Measurements from ENCODE around the gene UBQLN3.

UBQLN3 gene

DNA sequence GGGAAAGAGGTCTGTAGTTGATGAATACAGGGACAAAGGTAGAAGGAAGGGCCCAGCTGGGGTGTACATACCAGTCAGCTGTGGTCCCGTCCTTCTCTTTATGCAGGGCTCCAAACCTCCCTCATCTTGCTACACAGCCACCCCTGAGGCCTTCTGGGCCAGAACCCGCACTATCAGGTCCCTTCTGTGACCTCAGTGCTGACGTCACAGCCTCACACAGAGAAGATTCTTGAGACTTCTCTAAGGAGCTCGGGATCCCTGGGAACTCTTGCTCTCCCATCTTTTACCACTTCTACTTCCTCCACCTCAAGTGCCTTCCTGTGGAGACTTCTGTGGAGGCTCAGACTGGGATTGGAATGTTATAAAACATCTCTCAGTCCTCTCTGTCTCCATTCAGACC is at the start of gene UBQLN3:
Gene UBQLN3 (minus strand): TSS at position 155 of the 400 bp plus-strand sequence. CDS start 399 bp downstream, outside the sequence.
- no peak for DNase-seq

DNA sequence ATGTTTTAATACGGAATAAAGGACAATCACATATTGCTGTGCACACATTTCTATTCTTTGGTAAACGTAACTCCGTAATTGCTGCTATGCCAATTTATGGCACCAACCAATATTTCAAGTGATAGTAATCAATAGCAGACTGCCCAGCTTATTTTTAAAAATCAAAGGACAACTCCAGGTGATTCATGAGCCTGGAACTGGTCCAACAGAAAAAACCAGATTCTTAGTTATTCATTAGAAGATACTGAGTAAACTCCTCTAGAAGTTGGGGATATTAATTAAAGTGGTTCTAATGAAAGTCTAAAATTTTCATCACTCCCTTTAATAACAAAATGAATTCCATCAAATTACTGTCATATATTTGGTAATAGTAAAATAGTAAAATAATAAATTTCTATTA is 48.0 kb upstream of the UBQLN3 start:
- DNase-seq: no peak

DNA sequence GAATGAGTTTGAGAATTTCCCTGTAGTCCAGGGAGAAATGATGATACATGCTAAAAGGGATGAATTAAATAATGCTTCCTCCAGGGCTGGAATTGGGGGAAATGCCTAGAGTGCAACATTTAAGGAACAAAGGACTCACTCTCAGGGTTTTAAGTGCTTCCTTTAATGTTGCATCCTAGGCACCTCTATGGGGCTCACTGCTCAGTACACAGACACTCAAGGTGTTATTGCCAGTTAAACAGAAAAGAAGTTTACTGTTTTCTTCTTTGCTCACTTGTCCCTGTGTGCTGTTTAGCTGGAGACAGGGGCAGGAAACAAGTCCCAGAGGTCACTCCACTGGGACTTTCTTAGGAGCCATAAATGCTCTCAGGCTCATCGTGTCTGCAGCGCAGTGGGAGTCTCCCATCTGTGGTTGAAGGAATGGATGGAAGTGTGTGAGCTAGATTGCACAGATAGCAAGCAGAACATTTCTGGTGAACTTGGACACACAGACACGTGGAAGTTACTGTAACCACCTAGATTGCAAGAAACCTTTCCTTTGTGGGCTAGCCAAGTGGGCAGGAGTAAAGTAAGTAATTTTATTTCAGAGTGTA is 46.9 kb upstream of the UBQLN3 start:
- DNase-seq: no peak

DNA sequence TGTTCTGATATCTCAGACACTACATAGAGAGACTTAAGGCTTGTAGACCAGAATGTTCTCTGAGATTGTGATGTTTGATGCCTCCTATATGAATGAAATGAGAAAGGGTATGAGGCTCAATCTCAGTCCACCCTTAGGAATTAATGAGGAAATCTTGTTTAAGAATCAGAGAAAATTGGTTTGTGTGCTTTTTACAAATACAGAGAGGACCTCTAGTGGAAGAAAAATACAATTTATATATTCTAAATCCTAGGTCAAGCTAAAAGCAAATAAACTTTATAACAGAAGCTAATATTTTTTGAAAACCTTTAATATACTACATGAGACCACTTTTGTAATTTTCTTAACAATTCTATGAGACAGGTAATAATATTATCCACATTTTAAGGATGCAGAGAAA is 43.6 kb upstream of the UBQLN3 start:
- no peak for DNase-seq

DNA sequence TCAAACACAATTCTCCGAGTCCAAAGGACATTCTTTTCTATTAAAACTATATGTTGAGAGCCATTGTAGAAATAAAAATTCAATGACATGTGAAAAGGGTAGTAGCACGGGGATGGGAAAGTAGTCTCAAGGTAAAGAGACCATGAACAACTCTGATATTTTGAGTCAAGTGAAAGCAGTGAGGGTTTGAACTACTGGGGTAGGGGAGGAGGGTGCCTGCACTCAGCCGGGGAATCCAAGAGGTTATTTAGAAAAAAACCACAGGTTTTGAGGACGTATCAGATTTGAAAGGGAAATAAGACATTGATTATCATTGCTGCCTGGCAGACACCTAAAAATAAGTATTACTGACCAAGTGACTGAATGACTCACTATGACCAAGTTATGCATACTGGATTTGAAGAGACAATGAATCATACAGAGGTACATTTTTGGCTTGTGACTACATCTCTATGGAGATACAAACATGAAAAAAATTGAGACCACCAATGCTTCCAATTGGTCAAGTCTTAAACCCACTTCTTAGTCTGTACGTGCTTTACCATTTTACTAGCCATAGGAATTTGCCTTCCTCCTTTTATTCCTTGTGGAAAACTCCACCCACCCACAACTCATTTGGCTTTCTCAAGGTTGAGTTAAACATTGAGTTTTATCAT is 40.8 kb upstream of the UBQLN3 start:
- no peak for DNase-seq

DNA sequence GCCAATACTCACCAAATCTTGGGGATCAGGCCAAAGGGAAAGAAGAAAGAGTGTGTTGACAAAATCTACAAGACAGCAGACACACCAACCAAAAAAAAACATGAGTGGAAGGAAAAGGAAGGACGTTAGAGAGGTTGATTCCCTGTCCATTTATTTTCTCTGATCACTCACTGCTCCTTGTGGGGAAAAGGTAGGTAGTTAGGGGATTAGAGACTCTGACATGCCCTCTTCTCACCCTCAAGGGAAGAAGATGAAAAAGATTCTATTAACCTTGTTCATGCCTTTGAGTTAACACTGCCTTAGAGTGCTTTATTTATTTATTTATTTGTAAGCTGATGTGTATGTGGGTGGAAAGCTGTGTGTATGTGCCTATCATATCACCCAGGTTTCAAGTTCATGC is 38.7 kb upstream of the UBQLN3 start, which contains the start of gene OR52H1:
Gene OR52H1 (minus strand): TSS at position 101 of the 400 bp plus-strand sequence. CDS start 3,035 bp downstream, outside the sequence.
- DNase-seq: no peak

DNA sequence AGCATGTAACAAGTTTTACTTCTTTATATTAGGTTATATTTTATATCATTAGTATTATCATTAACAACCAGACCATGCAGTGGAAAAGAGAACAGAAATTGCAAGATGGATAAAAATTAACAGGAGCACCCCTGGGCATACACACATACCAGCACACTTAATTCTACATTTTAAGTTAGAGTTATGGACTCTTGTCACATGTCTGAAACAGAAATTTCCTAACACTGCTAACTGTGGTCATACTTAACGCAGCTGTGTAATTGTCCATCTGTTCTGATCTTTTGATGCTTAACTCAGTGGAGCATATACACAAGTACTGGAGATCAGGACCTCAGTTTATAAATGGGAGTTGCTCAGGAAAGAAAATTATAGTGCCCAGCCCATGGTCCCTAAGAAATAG is 38.2 kb upstream of the UBQLN3 start:
- no peak for DNase-seq

DNA sequence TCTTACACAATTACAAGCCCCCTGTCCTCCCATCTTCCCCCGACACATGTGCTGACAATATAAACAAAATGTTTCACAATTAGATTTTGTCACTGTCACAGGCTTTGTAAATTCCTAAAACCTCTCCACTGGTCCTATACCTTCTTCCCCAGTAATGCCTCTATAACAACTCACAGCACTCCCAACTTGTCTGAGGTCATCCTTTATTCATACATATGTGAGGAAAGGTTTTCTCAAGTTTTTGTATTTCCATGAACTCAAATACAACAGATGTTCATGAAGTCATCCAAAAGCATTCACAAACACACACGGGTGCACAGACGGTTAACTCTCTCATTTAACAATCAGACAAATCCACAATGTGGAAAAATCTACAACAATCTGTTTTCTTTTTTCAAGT is 36.7 kb upstream of the UBQLN3 start:
- no peak for DNase-seq

DNA sequence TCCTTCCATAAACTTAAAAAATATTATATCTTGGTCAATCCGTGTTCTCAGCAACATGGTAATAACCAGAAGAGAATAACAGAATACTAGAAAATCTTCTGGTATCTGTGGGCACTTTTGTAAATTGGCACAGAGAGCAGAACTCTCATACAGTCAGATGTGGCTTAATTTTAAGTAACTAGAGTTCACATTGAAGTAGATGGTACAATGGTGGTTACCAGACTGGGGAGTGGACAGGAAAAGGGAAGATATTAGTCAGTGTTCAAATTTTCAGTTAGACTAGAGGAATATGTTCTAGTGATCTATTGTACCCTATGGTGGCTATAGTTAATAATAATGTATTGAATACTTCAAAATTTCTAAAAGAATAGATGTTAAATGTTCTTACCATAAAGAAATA is 31.7 kb upstream of the UBQLN3 start:
- DNase-seq: no peak

DNA sequence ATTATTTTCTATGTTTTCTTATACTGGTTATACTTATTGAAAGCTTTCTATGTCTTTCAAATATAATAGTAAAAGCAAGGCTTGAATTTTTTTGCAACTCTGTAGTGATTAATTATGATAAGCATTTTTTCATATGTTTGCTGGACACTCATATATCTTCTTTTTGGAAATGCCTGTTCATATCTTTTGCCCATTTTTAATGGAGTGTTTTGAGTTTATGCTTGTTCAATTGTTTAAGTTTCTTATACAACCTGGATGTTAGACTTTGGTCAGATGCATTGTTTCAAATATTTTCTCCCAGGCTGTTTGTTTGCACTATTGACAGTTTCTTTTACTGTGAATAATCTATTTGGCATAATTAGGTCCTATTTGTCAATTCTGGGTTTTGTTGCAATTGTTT is 26.7 kb upstream of the UBQLN3 start:
- no peak for DNase-seq

DNA sequence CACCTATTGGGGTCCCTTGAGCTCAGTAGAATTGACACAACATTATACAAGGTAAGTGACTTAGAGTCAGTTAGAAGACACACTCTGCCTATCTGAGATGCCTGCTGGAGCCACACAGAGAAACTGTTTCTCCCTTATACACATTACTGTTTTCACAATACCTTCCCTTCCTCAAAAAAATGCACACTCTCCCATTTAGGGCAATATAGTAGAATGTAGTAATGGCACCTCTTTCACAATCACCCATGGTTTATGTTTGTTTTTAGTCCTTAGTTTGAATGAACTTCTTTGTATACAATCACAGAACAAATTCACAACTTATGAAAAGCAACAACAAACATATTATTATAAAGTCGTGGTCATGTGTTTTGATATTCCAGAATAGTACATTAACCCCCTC is 24.3 kb upstream of the UBQLN3 start:
- DNase-seq: no peak

DNA sequence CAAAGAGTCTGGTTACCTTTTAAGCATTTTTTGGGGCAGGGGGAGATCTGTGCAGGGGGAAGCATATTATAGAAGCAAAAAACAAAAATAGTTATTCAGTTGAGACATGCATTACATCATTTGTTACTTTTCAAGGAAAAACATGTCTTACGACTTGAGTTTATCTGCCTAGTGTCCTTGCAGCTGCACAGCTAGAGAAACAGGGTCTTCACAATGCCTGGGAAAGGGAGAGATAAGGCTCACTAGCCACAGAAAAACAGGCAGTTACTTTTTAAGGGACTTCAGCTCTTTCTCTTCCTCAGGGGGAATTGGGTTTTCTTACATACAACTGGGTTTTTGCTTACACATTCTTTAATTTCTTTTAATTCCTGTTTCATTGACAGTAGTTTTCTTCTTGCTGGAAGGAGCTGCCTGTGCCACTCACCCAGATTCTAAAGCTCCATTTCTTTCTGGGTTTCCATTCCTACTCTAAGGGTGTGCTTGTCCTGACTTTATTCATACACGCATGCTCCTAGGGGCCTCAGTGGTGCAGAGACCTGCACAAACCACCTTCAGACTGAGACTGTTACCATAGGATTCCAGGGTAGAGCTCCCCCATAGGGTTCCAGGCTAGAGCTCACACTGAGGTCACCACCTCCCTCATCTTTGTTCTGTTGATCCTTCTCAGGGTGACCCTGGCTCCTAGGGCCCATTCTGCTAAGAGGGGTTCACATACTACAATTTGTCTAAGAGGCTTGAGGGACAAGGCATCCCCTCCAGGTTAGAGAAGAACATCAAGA is 21.5 kb upstream of the UBQLN3 start:
- DNase-seq: no peak

DNA sequence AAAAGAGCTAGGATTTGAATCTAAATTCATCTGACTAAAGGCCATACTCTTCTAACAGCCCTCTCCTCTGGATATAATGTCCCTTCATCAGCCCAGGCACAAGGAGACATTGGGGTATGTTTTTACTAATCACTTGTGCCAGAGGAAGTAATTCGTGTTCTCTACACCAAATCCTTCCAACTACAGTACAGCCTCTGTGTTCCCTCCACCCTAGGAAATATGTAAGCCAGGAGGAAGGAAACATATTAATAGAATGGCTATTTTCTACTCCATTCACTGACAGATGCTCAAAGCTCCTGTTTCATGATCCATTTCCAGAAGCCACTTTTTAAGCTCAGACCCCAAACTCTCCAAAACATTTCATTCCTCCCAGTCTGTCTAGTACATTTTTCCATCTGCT is 18.7 kb upstream of the UBQLN3 start:
- DNase-seq: no peak

DNA sequence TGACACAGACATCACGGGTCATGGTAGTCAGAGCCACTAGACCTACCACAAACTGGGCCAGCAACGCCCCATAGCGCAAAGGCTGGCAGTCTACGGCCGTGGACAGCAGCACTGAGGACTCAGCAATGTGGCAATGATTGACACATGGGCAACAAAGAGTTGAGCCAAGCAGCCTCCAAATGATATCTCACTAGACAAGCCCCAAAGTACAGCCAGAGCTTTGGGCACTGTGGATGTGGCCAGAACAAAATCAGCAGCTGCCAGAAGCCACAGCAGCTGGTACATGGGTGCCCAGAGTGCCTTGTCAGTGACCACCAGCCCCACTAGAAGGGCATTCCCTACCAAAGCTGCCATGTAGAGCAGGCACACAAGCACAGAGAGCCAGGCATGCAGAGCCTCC is 18.0 kb upstream of the UBQLN3 start:
- no peak for DNase-seq

DNA sequence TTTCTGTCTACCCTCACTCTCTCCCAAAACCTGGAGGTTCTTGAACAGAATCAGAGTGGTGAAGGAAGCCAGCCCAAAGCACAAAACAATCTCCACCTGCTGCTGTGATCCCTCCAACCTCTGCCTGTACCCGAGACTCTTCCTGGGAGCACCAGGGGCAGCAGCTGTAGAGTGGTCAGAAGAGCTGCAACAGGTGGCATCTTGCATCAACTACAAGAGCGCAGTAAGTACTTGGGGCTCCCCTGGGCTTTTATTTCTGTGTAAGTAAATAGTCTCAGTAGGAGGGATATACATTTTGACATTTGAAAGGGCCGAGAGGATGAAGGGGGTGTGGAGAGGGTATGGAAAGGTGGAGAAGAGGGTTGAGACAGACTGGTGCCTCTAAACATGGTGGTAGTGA is 15.0 kb upstream of the UBQLN3 start:
- no peak for DNase-seq

DNA sequence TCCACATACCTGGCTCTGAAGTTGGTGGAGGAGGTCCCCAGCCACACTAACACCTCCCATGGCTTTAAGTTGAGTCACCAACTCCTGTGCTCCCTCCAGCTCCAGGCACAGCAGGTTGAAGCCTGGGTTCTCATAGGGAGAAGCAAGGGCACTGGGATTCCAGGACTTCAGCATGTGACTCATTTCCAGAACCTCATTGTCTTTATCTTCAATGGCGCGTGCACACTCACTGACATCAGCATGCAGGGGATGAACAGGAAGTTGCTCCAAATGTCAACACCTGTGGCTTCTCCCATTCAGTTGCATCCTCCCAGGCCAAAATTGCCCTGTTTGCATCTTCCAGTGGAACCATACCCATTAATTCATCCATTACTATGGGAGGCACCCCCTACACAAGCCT is 12.6 kb upstream of the UBQLN3 start:
- no peak for DNase-seq

DNA sequence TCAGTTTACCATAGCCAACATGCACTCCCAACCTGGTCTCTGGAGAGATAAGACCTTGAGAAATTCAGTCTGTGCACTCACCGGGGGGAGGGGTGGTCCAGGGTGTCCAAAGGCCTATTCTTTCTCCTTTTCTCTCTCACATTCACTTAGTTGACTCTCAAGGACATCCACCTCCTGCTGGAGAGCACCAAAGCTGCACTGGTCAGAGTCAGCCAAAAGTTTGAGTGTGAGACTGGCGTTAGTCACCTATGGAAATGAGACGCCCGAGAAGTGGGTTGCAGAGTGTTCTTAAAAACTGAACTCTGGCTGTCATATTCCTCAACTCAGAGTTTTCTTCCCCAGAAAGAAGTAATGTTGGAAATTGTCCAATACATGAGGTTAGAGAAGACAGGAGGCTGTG is 11.8 kb upstream of the UBQLN3 start:
- DNase-seq: no peak

DNA sequence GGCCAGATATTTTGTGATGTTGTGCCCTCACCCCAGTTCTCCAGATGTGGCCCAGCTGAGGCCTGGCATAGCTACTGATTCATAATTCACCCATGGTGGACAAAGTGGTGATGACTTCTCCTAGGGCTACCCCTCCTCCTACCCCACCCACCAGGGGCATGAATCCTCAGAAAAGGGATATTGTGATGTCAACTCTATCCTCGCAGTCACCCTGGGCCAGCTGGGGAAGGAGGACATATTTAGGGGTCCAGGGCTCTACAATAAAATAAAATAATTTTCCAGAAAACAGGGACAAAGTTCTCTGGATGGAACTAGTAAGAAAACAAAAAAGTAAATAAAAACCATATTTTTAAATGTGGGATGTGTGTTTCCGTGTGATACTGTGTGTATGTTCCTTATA is 6.8 kb upstream of the UBQLN3 start, which contains the start of gene UBQLNL:
Gene UBQLNL (minus strand): TSS at position 101 of the 400 bp plus-strand sequence. CDS start 258 bp downstream, outside the sequence.
- DNase-seq: no peak

DNA sequence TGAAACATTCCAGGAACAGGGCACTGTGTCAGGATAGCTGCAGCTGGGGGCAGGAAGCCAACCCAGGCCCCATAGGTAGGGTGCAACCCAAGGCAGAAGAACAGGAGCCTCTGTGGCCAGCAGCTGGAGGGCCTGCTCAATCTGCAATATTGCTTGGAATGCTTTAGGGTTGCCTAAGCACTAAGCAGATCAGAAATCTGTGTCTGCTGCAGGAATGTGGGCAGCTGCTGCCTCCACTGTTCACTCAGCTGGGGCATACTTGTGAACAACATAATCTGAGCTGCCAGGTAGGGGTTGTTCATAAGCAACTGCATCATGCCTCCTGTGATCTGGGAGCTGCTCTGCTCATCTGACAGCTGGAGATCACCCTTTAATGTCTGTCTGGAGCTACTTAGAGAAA is 5.1 kb upstream of the UBQLN3 start:
- no peak for DNase-seq

DNA sequence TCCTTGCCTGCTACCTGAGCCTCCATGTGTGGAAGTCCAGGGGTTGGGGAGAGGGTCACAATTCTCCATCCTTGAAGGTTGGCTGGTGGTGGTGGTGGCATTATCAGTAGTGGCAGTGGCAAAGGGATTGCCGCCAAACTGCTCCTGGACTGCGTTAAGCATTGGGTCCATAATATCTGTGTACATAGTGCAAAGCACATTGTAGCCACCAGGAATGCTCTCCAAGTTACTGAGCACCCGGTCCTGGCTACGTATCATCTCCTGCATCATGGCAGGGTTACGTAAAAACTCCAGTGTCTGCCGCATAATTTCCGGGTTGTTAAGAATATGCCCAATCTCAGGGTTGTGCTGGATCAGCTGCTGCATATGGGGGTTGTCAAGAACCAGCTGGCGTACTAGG is 1.2 kb downstream of the UBQLN3 start:
- no peak for DNase-seq

DNA sequence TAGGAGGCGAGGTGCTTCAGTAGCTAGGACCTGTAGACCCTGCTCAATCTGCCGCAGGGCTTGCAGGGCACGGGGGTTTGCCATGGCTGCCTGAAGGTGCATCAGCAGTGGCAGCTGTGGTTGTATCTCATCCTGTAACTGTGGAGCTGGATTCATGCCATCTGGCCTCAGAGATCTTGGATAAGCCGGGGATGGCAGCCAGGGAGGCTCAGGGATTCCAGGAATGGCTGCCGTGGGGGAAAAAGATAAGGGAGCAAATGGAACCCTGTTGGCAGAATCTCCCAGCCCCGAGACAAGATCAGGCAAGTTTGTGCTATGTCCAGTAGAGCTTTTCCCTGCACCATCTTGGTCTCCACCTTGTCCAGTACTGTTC is 1.8 kb downstream of the UBQLN3 start:
- DNase-seq: no peak

DNA sequence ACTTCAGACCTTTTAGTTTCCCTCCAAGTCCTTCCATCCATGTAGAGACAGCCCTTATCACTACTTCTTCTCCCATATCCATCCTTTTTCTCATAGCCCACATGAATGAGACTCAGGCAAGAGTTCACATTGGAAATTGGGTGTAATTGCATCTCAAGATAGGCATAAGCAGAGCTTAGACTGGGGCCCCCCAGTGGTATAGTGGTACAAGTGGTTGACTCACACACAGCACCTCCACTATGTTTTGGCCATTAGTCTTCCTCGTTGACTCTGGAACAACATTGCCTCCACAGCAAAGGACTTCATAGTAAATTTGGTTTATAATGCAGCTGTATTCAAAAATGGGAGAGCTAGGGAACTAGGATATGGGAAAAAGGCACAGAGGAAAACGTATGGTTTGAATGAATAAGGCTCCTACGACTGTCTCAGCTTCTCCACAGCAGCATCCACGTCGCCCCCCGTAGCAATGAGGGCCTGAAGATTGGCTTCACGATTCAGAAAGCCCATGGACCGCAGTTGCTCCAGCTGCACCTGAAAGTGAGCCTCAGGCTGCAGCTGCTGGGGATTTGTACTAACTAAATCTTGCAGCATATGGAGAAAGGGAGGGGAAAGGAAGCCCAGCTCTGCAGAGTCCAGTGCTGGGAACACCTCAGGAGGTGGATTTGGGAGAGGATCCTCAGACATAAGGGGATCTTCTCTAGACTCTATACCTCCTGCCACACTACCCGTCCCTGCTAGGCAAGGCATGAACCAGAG is 2.4 kb downstream of the UBQLN3 start:
- no peak for DNase-seq

DNA sequence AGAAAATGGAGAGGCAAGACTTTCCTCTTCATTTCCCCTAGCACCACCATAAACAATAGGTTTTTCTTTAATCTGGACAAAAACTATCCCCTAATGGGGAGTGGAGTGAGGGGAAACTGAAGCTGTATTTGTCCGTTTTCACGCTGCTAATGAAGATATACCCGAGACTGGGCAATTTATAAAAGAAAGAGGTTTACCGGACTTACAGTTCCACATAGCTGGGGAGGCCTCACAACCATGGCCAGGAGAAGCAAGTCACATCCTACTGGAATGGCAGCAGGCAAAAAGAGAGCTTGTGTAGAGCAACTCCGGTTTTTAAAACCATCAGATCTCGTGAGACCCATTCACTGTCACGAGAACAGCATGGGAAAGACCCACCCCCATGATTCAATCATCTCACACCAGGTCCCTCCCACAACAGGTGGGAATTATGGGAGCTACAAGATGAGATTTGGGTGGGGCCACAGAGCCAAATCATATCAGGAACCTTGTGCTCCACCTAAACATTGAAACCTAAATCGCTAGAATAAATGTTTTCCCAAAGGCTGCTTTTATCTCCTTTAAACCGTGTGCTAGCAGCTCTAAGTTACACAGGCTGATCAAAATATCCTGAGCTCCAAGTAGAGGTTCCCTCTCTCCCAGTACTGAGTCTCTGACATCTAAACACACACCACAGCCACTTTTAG is 4.3 kb downstream of the UBQLN3 start:
- DNase-seq: no peak

Measured in DMS 273 treated with DMSO at 0.1 percent for 48 hours (cell line).